Astrocyte (in vitro differentiated cells and primary cell): Measurements from ENCODE around the gene CHEK2. TPM values are rescaled to one million over a fixed set of nuclear protein-coding genes. Genes with fewer than 3 reads are reported as not detected.
"Not testable (repeated sequence)": the region's sequence is repeated elsewhere in the genome, so short reads cannot be mapped to it uniquely, and the experiment has no call there.

ENCODE experiments used
- DNase-seq: peaks from one replicate; pipeline ENCODE4 v3.0.0-alpha.2; 2010; ENCODE audit warnings: low read depth
- FAIRE-seq: peaks from 2 replicates; lab custom pipeline; 2011; peaks lifted over from hg19 to GRCh38; lab: Jason Lieb, UNC
- H2AFZ ChIP-seq: 2 replicates; pipeline ENCODE4 v1.6.0; 2012; ENCODE audit warnings: low read depth, low read length, inconsistent platforms
- H3K27ac ChIP-seq: 2 replicates; pipeline ENCODE4 v1.5.1; 2011; ENCODE audit warnings: low read depth, low read length, inconsistent platforms
- H3K27me3 ChIP-seq: 2 replicates; pipeline ENCODE4 v1.6.0; 2011; ENCODE audit warnings: low read length, inconsistent platforms; ENCODE audit not compliant: insufficient read depth
- H3K36me3 ChIP-seq: 2 replicates; pipeline ENCODE4 v1.5.1; 2011; ENCODE audit warnings: low read length, inconsistent platforms; ENCODE audit not compliant: insufficient read depth
- H3K4me1 ChIP-seq: 2 replicates; pipeline ENCODE4 v1.5.1; 2011; ENCODE audit warnings: low read length, inconsistent platforms; ENCODE audit not compliant: insufficient read depth
- H3K4me2 ChIP-seq: 2 replicates; pipeline ENCODE4 v1.6.0; 2012; ENCODE audit warnings: low read length, inconsistent platforms
- H3K4me3 ChIP-seq: 2 replicates; pipeline ENCODE4 v1.5.1; 2011; ENCODE audit warnings: low read depth, mild to moderate bottlenecking, low read length, inconsistent platforms; ENCODE audit not compliant: insufficient read depth
- H3K79me2 ChIP-seq: 2 replicates; pipeline ENCODE4 v1.6.0; 2012; ENCODE audit warnings: mild to moderate bottlenecking, low read length, inconsistent platforms; ENCODE audit not compliant: insufficient read depth
- H3K9ac ChIP-seq: 2 replicates; pipeline ENCODE4 v1.6.0; 2012; ENCODE audit warnings: mild to moderate bottlenecking, low read length, inconsistent platforms
- H3K9me3 ChIP-seq: 2 replicates; pipeline ENCODE4 v1.5.1; 2012; ENCODE audit warnings: low read depth, mild to moderate bottlenecking, low read length, inconsistent platforms; ENCODE audit not compliant: insufficient read depth
- H4K20me1 ChIP-seq: 2 replicates; pipeline ENCODE4 v1.6.0; 2012; ENCODE audit warnings: low read length, inconsistent platforms; ENCODE audit not compliant: insufficient read depth
- H3K27ac Mint-ChIP-seq: one replicate; pipeline ENCODE4 v1.8.0; 2021; ENCODE audit warnings: mild to moderate bottlenecking, mixed read lengths; ENCODE audit not compliant: unreplicated experiment
- H3K27me3 Mint-ChIP-seq: one replicate; pipeline ENCODE4 v1.8.0; 2021; ENCODE audit warnings: low read depth, mixed read lengths; ENCODE audit not compliant: unreplicated experiment
- H3K36me3 Mint-ChIP-seq: one replicate; pipeline ENCODE4 v1.8.0; 2021; ENCODE audit warnings: low read depth, mixed read lengths; ENCODE audit not compliant: unreplicated experiment
- H3K4me1 Mint-ChIP-seq: one replicate; pipeline ENCODE4 v1.8.0; 2021; ENCODE audit warnings: low read depth, mixed read lengths; ENCODE audit not compliant: unreplicated experiment
- H3K4me3 Mint-ChIP-seq: one replicate; pipeline ENCODE4 v1.8.0; 2021; ENCODE audit warnings: mild to moderate bottlenecking, moderate library complexity, mixed read lengths; ENCODE audit not compliant: unreplicated experiment
- H3K9me3 Mint-ChIP-seq: one replicate; pipeline ENCODE4 v1.8.0; 2021; ENCODE audit warnings: mild to moderate bottlenecking, mixed read lengths; ENCODE audit not compliant: unreplicated experiment
- EZH2 ChIP-seq: IDR thresholded peaks from 2 replicates; pipeline ENCODE4 v1.6.1; 2012; ENCODE audit warnings: mild to moderate bottlenecking, low read length, inconsistent platforms; ENCODE audit not compliant: insufficient read depth
- total RNA-seq: library from RNA; stranded (reverse); gene quantifications from 2 replicates; pipeline ENCODE4 v1.2.1, GENCODE V29; 2021
- TF ChIP-seq, protein P1 (sequence below): IDR thresholded peaks from 2 replicates; pipeline ENCODE4 v1.5.1; 2011; ENCODE audit warnings: low read depth, mild to moderate bottlenecking, inconsistent platforms, low read length, moderate library complexity; ENCODE audit not compliant: insufficient read depth

Gene CHEK2
- total RNA-seq, 1 donor from 2014 or later = 5.7 TPM

- Histone ChIP-seq H3K36me3 (no peaks in the 10 kb centered on the region), H3K27ac (no peak overlapping the region)
- FAIRE-seq = no peak
Observed at GRCh38 chr22:28706845-28707244, 34.8 kb downstream of the CHEK2 start.

DNA sequence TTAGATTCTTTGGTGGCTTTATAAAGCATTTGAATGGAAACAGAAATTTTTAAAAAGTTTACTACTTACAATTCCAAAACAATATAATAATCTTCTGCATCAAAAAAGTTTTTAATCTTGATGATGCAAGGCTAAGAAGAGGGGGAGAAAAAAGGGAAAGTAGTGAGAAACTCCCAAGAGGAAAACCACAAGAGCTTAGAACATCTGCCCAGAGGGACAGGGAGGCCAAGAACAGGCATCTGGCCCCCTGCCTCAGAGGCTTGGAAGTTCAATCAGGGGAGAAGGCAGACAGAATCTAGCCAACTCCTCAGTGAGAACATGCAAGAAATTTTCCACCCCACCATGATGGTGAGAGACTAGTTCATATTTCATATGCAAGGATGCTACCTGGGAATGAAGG lies 38.2 kb downstream of the CHEK2 start:
- no peaks in the 10 kb centered on the region for H3K4me1 ChIP-seq
- no peak for FAIRE-seq
- no peaks in the 10 kb centered on the region for H4K20me1 ChIP-seq
- H3K27ac ChIP-seq = no peak overlapping the region
- H3K27me3 Mint-ChIP-seq = peaks cover 13% of the 10 kb centered on the region
- H2AFZ ChIP-seq = no peak overlapping the region
- H3K4me3 Mint-ChIP-seq = no peak overlapping the region
- TF ChIP-seq EZH2 = no peak
- TF ChIP-seq, protein P1, sequence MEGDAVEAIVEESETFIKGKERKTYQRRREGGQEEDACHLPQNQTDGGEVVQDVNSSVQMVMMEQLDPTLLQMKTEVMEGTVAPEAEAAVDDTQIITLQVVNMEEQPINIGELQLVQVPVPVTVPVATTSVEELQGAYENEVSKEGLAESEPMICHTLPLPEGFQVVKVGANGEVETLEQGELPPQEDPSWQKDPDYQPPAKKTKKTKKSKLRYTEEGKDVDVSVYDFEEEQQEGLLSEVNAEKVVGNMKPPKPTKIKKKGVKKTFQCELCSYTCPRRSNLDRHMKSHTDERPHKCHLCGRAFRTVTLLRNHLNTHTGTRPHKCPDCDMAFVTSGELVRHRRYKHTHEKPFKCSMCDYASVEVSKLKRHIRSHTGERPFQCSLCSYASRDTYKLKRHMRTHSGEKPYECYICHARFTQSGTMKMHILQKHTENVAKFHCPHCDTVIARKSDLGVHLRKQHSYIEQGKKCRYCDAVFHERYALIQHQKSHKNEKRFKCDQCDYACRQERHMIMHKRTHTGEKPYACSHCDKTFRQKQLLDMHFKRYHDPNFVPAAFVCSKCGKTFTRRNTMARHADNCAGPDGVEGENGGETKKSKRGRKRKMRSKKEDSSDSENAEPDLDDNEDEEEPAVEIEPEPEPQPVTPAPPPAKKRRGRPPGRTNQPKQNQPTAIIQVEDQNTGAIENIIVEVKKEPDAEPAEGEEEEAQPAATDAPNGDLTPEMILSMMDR = no peak
- no peak overlapping the region for H3K4me3 ChIP-seq
- H3K36me3 ChIP-seq = no peaks in the 10 kb centered on the region
- H3K4me1 Mint-ChIP-seq = peaks cover 3% of the 10 kb centered on the region
- H3K79me2 ChIP-seq = no peaks in the 10 kb centered on the region
- DNase-seq = no peak
- H3K9ac ChIP-seq = no peak overlapping the region
- no peak overlapping the region for H3K4me2 ChIP-seq
- no peaks in the 10 kb centered on the region for H3K27me3 ChIP-seq
- H3K27ac Mint-ChIP-seq = no peak overlapping the region
- no peaks in the 10 kb centered on the region for H3K9me3 Mint-ChIP-seq
- H3K9me3 ChIP-seq = no peaks in the 10 kb centered on the region
- peaks cover 2% of the 10 kb centered on the region for H3K36me3 Mint-ChIP-seq

More at GRCh38 chr22:28706845-28707244, 34.8 kb downstream of the CHEK2 start:
- no peak overlapping the region for H3K9ac ChIP-seq
- no peak overlapping the region for H3K4me3 ChIP-seq
- no peaks in the 10 kb centered on the region for H3K9me3 ChIP-seq
- DNase-seq = no peak
- no peaks in the 10 kb centered on the region for H3K27me3 ChIP-seq
- Mint-ChIP-seq H3K4me1 (peaks cover 21% of the 10 kb centered on the region), H3K27ac (no peak overlapping the region), H3K4me3 (no peak overlapping the region), H3K27me3 (no peaks in the 10 kb centered on the region), H3K36me3 (no peaks in the 10 kb centered on the region), H3K9me3 (no peaks in the 10 kb centered on the region)
- peaks cover 7% of the 10 kb centered on the region for H3K4me1 ChIP-seq
- TF ChIP-seq, protein P1 = no peak
- no peaks in the 10 kb centered on the region for H4K20me1 ChIP-seq
- H3K4me2 ChIP-seq = no peak overlapping the region
- no peak overlapping the region for H2AFZ ChIP-seq
- no peaks in the 10 kb centered on the region for H3K79me2 ChIP-seq

GRCh38 chr22:28702891-28703290 lies 38.7 kb downstream of the CHEK2 start:
- H3K36me3 Mint-ChIP-seq = peaks cover 2% of the 10 kb centered on the region
- H3K4me1 ChIP-seq = no peaks in the 10 kb centered on the region
- peaks cover 3% of the 10 kb centered on the region for H3K4me1 Mint-ChIP-seq
- no peaks in the 10 kb centered on the region for H3K9me3 Mint-ChIP-seq
- no peak for FAIRE-seq
- no peak for DNase-seq
- H3K36me3 ChIP-seq = no peaks in the 10 kb centered on the region
- no peak overlapping the region for H3K27ac ChIP-seq
- no peak overlapping the region for H3K4me3 Mint-ChIP-seq
- H3K27ac Mint-ChIP-seq = no peak overlapping the region
- H3K4me2 ChIP-seq = no peak overlapping the region
- H2AFZ ChIP-seq = no peak overlapping the region
- no peak overlapping the region for H3K9ac ChIP-seq
- H4K20me1 ChIP-seq = no peaks in the 10 kb centered on the region
- H3K4me3 ChIP-seq = no peak overlapping the region
- no peaks in the 10 kb centered on the region for H3K27me3 ChIP-seq
- TF ChIP-seq, protein P1 = no peak
- no peak for TF ChIP-seq EZH2
- H3K79me2 ChIP-seq = no peaks in the 10 kb centered on the region
- peaks cover 13% of the 10 kb centered on the region for H3K27me3 Mint-ChIP-seq
- no peaks in the 10 kb centered on the region for H3K9me3 ChIP-seq

DNA sequence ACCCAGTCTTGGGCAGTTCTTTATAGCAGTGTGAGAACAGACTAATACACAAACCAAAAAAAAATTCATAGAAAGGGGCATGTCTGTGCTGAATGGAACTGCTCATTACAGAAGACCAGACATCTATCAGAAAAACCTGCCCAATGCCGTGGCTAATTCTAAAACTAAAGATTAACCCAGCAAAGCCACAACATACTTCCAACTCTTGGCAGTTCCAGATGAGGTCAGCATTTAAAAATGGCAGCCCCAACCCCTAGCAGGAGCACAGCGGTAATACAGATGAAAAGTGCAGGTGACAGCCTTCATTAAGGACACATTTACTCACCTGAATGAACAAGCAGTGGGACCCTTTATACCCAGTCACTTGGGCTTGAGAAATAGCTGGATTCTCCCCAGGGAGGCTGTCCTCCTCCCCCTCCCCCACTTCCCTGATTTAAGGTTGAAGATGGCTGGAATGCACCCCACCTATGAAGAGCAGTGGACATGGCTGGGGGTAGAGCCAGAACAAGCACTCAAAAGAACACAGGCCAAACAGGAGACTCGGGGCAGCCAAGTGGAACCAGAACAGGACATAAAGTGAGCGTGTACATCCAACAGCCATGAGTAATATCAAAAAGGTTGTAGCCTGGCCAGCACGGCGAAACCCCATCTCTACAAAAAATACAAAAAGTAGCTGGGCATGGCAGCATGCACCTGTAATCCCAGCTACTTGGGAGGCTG lies 48.4 kb downstream of the CHEK2 start:
- H3K4me3 ChIP-seq, DNase-seq, H3K79me2 ChIP-seq, H3K36me3 Mint-ChIP-seq, H3K27me3 ChIP-seq, H3K9me3 Mint-ChIP-seq, FAIRE-seq, H3K4me3 Mint-ChIP-seq, H3K27ac ChIP-seq, H3K9ac ChIP-seq, H3K4me2 ChIP-seq, H3K27ac Mint-ChIP-seq, H3K9me3 ChIP-seq, H2AFZ ChIP-seq, H3K36me3 ChIP-seq, H4K20me1 ChIP-seq, H3K4me1 Mint-ChIP-seq, H3K4me1 ChIP-seq: not testable (repeated sequence)
- H3K27me3 Mint-ChIP-seq = peaks cover 42% of the 10 kb centered on the region
